GM21619 (cell line): ENCODE measurements around the gene REN.

Experiments
- ATAC-seq: cut with Tn5 transposase; IDR thresholded peaks from one replicate; pipeline ENCODE4 v1.9.1; 2021; ENCODE audit not compliant: unreplicated experiment

REN gene

GRCh38 chr1:204110894-204111633, 55.1 kb downstream of the REN start:
- no peak for ATAC-seq

DNA sequence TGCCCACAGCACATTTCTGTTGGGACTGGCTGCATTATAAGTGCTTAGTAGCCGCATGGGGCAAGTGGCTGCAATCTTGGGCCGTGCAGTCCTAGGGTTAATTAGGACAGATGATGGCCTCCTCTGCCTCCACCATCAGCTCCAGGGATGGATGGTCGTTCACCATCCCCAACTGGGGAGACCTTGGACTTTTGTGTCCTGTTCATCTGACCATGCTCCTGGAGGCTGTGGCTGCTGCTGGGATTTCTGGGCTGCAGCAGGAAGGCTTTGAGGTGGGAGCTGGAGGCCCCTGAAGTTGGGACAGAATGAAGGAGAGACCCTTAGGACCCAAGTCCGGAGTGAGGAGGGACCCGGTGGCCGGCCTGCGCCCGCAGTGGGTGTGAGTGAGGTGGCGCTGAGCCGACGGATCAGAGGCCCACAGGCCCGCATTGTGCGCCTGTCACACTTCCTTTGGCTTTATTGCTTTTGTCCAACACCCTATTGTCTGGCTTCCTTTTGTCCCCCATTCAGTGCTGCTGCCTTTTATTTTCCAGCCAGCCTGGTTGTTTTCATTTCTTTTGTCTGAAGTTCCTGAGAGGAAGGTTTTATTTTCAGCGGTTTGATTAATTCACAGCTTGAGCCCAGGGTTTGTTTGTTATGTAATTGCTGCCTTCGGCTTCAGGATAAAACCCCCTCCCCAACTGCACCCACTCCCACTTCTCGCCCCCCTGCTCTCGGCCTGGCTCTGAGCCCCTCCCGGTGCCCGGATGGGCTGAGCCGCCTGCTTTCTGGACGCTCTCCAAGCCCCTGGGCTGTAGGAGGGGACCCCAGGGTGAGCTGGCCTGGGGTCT, 57.6 kb downstream of the REN start:
- no peak for ATAC-seq

DNA sequence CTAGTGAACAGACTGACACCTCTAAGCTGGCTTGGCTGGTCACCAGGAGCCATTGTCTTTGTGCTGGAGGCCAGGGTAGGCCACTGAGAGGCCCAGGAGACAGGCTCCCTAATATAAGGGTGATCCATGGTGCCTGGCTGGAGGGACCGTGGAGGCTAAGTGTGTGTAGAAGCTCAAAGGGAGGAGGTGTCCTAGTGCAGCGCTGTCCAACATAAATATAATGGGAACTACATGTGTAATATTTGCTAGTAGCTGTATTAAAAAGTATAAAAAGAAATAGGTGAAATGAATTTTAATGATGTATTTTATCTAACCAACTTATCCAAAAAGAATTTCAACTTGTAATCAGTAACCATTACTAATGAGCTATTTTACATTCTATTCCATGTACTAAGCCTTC, 58.2 kb downstream of the REN start:
- no peak for ATAC-seq

GRCh38 chr1:204106825-204107224, 59.3 kb downstream of the REN start:
- ATAC-seq: no peak

DNA sequence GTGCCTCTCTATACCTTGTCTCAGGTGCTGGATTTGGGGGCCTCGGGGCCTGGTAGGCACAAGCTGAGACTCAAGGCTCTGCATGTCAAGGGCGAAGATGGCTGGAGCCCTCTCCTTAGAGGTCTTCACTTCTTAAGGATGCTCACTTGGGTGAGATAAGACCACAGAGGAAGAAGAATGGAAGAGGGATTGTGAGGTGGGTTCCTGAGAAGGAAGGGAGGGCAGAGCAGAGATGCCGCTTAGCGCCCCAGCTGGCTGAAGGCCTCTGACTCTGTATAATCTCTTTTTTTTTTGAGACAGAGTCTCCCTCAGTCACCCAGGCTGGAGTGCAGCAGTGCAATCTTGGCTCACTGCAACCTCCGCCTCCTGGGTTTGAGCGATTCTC, 61.0 kb downstream of the REN start:
- ATAC-seq: no peak
